ENCODE measurements around the gene ZNF292.

DNA sequence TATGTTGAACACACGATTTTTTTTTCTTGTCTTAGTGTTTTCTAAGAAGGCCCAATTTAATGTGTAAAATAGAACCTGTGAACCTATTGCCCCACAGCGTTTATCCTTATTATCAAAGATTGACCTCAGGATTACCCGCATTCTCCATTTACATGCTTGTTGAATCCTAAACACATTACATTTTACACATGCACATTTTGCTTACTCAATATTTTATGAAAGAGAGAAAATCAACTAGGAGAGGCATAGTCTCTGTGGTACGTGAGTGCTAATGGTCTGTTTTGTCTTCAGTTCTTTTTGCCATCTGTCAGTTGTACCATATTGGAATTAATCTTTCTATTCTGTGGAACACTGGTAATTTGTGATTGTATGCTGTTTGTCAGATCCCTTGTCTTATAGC is 86.9 kb downstream of the ZNF292 start:
- TF ChIP-seq CTCF (conservative IDR thresholded peaks at IDR 0.05; ENCODE audit: low read depth, low read length) (no peak), EZH2 (IDR thresholded peaks at IDR 0.05; ENCODE audit: borderline replicate concordance, low read depth, low read length, poor library complexity, severe bottlenecking) (no peak)

Data from A673 (cell line).